A549 (cell line): Measurements from ENCODE around the gene PIANP. TPM values are rescaled to one million over a fixed set of nuclear protein-coding genes. Genes with fewer than 3 reads are reported as not detected.

Experiments
- ATAC-seq, 2 experiments: fragments of 200-7000 bp in 1 of 2; fragments of >200 bp in 1 of 2; cut with Nextera tagmentation in 1 of 2; cut with Tn5 transposase in 1 of 2; 3 replicates each; pipeline versions ENCODE4 v1.8.0 to v1.9.1; 2018 to 2020; ENCODE audit warnings: mild to moderate bottlenecking in 1 of 2, moderate library complexity in 1 of 2
- CTCF ChIA-PET: fragments of 300-600 bp; sonication (Branson Sonifier 250); formaldehyde crosslinking; extraction: SDS; loops from one replicate; lab custom pipeline; 2021; ENCODE audit warnings: antibody characterized with exemption, inconsistent platforms; lab: Yijun Ruan, JAX
- POLR2A ChIA-PET: fragments of 350-600 bp; formaldehyde crosslinking; extraction: SDS; loops from one replicate; lab custom pipeline; 2021; ENCODE audit warnings: antibody characterized with exemption, inconsistent platforms; lab: Yijun Ruan, JAX
- DNase-seq, 2 experiments: peaks; one replicate each; pipeline versions ENCODE4 v3.0.0 to v3.0.0-alpha.2; 2011 to 2016; ENCODE audit warnings: low read depth in 1 of 2, low spot score in 1 of 2
- FAIRE-seq: peaks from 2 replicates; lab custom pipeline; 2011; peaks lifted over from hg19 to GRCh38; lab: Jason Lieb, UNC
- H3K27ac ChIP-seq, 2 experiments: fragments of >200 bp; sonication (Bioruptor Twin); formaldehyde crosslinking; 3 replicates each; pipeline ENCODE4 v1.5.1; 2016 to 2017
- H3K4me1 ChIP-seq: fragments of >200 bp; sonication (Bioruptor Twin); formaldehyde crosslinking; 3 replicates; pipeline ENCODE4 v1.6.1; 2016
- H3K4me2 ChIP-seq: fragments of >200 bp; sonication (Bioruptor Twin); formaldehyde crosslinking; 3 replicates; pipeline ENCODE4 v1.6.1; 2016
- H3K4me3 ChIP-seq: fragments of >200 bp; sonication (Bioruptor Twin); formaldehyde crosslinking; 3 replicates; pipeline ENCODE4 v1.5.1; 2016
- H3K9me3 ChIP-seq: fragments of >200 bp; sonication (Bioruptor Twin); formaldehyde crosslinking; 3 replicates; pipeline ENCODE4 v1.6.1; 2016
- ATOH8 ChIP-seq: fragments of 250-450 bp; sonication (Bioruptor Pico); IDR thresholded peaks from 2 replicates; pipeline ENCODE4 v1.5.0; 2020; ENCODE audit warnings: low read depth, mild to moderate bottlenecking, moderate library complexity
- CBX8 ChIP-seq: fragments of 200-600 bp; sonication (generic); IDR thresholded peaks from 2 replicates; pipeline ENCODE4 v1.6.1; 2016
- CEBPB ChIP-seq, 2 experiments: fragments of >200 bp in 1 of 2; sonication (Bioruptor Twin) in 1 of 2; formaldehyde crosslinking in 1 of 2; IDR thresholded peaks; 2 replicates each; pipeline ENCODE4 v1.6.1; 2012 to 2016
- ELK1 ChIP-seq: fragments of 150-350 bp; IDR thresholded peaks from 2 replicates; pipeline ENCODE4 v1.6.1; 2014; ENCODE audit warnings: low read depth, mild to moderate bottlenecking, low read length
- ESRRA ChIP-seq: fragments of 150-350 bp; IDR thresholded peaks from 2 replicates; pipeline ENCODE4 v1.6.1; 2014; ENCODE audit warnings: mild to moderate bottlenecking, low read length, borderline replicate concordance
- FOSB ChIP-seq: fragments of 250-450 bp; sonication (Bioruptor Pico); IDR thresholded peaks from 2 replicates; pipeline ENCODE4 v1.5.0; 2020; ENCODE audit warnings: mild to moderate bottlenecking, moderate library complexity
- FOSL2 ChIP-seq, 2 experiments: fragments of 450-650 bp in 1 of 2; fragments of >200 bp in 1 of 2; sonication (Bioruptor Twin) in 1 of 2; formaldehyde crosslinking; IDR thresholded peaks; 2 replicates each; pipeline versions ENCODE4 v1.5.0 to v1.6.1; 2016 to 2020; ENCODE audit warnings: mild to moderate bottlenecking in 1 of 2, moderate library complexity in 1 of 2
- HEYL ChIP-seq: fragments of 250-450 bp; sonication (Bioruptor Pico); IDR thresholded peaks from 2 replicates; pipeline ENCODE4 v1.8.0; 2021; ENCODE audit warnings: mild to moderate bottlenecking, moderate library complexity
- HOXA7 ChIP-seq: fragments of 250-450 bp; sonication (Bioruptor Pico); IDR thresholded peaks from 2 replicates; pipeline ENCODE4 v1.5.0; 2020; ENCODE audit warnings: mild to moderate bottlenecking, moderate library complexity
- HOXB13 ChIP-seq: fragments of 250-450 bp; sonication (Bioruptor Pico); IDR thresholded peaks from 2 replicates; pipeline ENCODE4 v1.5.0; 2020; ENCODE audit warnings: low read depth, mild to moderate bottlenecking, moderate library complexity
- JUN ChIP-seq, 2 experiments: fragments of >200 bp; sonication (Bioruptor Twin); formaldehyde crosslinking; IDR thresholded peaks; 2 replicates in 1 of 2; 3 replicates in 1 of 2; pipeline ENCODE4 v1.6.1; 2016 to 2017
- MAFK ChIP-seq: fragments of 450-650 bp; IDR thresholded peaks from 2 replicates; pipeline ENCODE4 v1.6.1; 2014; ENCODE audit not compliant: partially characterized antibody
- MYC ChIP-seq: IDR thresholded peaks from 2 replicates; pipeline ENCODE4 v1.6.1; 2012; ENCODE audit warnings: mild to moderate bottlenecking, inconsistent platforms, low read length, improper control_type of control experiment, borderline replicate concordance
- NFE2L2 ChIP-seq: fragments of 150-350 bp; conservative IDR thresholded peaks from 2 replicates; pipeline ENCODE4 v1.6.1; 2014; ENCODE audit warnings: low read length
- NR3C1 ChIP-seq: fragments of >200 bp; sonication (Bioruptor Twin); formaldehyde crosslinking; IDR thresholded peaks from 3 replicates; pipeline ENCODE4 v1.6.1; 2017
- POLR2A ChIP-seq: IDR thresholded peaks from 2 replicates; pipeline ENCODE4 v1.6.1; 2012; ENCODE audit warnings: mild to moderate bottlenecking, low read length
- RCOR1 ChIP-seq: fragments of 150-350 bp; IDR thresholded peaks from 2 replicates; pipeline ENCODE4 v1.6.1; 2014; ENCODE audit warnings: antibody characterized with exemption, low read length, low read depth
- RFX5 ChIP-seq: fragments of 450-650 bp; IDR thresholded peaks from 2 replicates; pipeline ENCODE4 v1.7.1; 2014; ENCODE audit warnings: antibody characterized with exemption, mild to moderate bottlenecking, moderate library complexity
- RNF2 ChIP-seq: fragments of 200-600 bp; sonication (generic); IDR thresholded peaks from 2 replicates; pipeline ENCODE4 v1.6.1; 2016; ENCODE audit warnings: low read depth, mild to moderate bottlenecking, antibody characterized with exemption, moderate library complexity, borderline replicate concordance
- SMC3 ChIP-seq: fragments of >200 bp; sonication (Bioruptor Twin); formaldehyde crosslinking; IDR thresholded peaks from 3 replicates; pipeline ENCODE4 v1.6.1; 2018; ENCODE audit warnings: inconsistent platforms
- SREBF2 ChIP-seq: fragments of 450-650 bp; IDR thresholded peaks from 2 replicates; pipeline ENCODE4 v1.6.1; 2014; ENCODE audit warnings: mild to moderate bottlenecking, moderate library complexity
- TFCP2L1 ChIP-seq: fragments of 250-450 bp; sonication (Bioruptor Pico); IDR thresholded peaks from 2 replicates; pipeline ENCODE4 v1.5.0; 2021; ENCODE audit warnings: mild to moderate bottlenecking
- TP53 ChIP-seq: fragments of 250-450 bp; sonication (Bioruptor Pico); IDR thresholded peaks from 2 replicates; pipeline ENCODE4 v1.5.0; 2021; ENCODE audit warnings: mild to moderate bottlenecking, moderate library complexity
- ZC3H11A ChIP-seq: fragments of 450-650 bp; IDR thresholded peaks from 2 replicates; pipeline ENCODE4 v1.6.1; 2014; ENCODE audit warnings: antibody characterized with exemption, mild to moderate bottlenecking
- WGBS: methylation state at CpG from one replicate; pipeline ENCODE4 v1.1.6; 2017; ENCODE audit errors: missing lambda C conversion rate; 5-methylcytosine and 5-hydroxymethylcytosine counted together
- polyA minus RNA-seq: library from RNA; depleted of rRNA, polyadenylated mRNA; stranded (reverse); fragments of >200 nt; gene quantifications from 2 replicates; pipeline ENCODE4 v1.2.3, GENCODE V29; 2011; rRNA and poly(A)+ RNA removed
- polyA plus RNA-seq, 4 experiments: library from polyadenylated mRNA; depleted of rRNA in 3 of 4; stranded (reverse); fragments of >200 nt; fragmentation: RNase III in 1 of 4; extraction: RNeasy Plus Mini Kit Qiagen cat#74134 plus additional on column Dnase treatment in 1 of 4; gene quantifications; 2 replicates in 3 of 4; 3 replicates in 1 of 4; pipeline ENCODE4 v1.2.3, GENCODE V29; 2011 to 2017
- TF ChIP-seq, protein P1 (sequence below): IDR thresholded peaks from 2 replicates; pipeline ENCODE4 v1.6.1; 2012
- TF ChIP-seq, protein P2 (sequence below): fragments of >200 bp; sonication (Bioruptor Twin); formaldehyde crosslinking; IDR thresholded peaks from 2 replicates; pipeline ENCODE4 v1.6.1; 2016

PIANP gene, protein sequence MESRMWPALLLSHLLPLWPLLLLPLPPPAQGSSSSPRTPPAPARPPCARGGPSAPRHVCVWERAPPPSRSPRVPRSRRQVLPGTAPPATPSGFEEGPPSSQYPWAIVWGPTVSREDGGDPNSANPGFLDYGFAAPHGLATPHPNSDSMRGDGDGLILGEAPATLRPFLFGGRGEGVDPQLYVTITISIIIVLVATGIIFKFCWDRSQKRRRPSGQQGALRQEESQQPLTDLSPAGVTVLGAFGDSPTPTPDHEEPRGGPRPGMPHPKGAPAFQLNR
- polyA plus RNA-seq (2011; rRNA removed) (0.10 and 0.22 TPM in 2 replicates), polyA plus RNA-seq (2017; fragmentation: RNase III; extraction: RNeasy Plus Mini Kit Qiagen cat#74134 plus additional on column Dnase treatment) (0.30 to 0.56 TPM (median 0.45 TPM) in 3 replicates), polyA minus RNA-seq (0.08 and 0.19 TPM in 2 replicates)
- 0.50 and 0.75 TPM in 2 replicates for polyA plus RNA-seq (2012; cell fraction: cytosol; rRNA removed)
- polyA plus RNA-seq (2012; cell fraction: nucleus; rRNA removed) = 0.73 and 0.83 TPM in 2 replicates

- 23% methylated on average over 7 of the region's 43 CpGs for WGBS
- ChIA-PET POLR2A (no interaction called here), CTCF (interaction anchor here (0.6 to 2.5 kb wide), 4 partner anchors 8 to 52 kb away, joined by 3 to 12 read pairs (median 3); partner anchors contain the start of genes COPS7A and MLF2)
- peak in 1 of 2 experiments; percentile 30 for DNase-seq
- H3K4me1 ChIP-seq = peaks cover 14% of the 10 kb centered on the region; the same call in 1 of the 3 replicates
- H3K9me3 ChIP-seq = no peaks in the 10 kb centered on the region
- FAIRE-seq = no peak
- peak within 1 kb of the TSS; percentile 68 for H3K4me3 ChIP-seq
- TF ChIP-seq ZC3H11A (no peak), TFCP2L1 (CRISPR knock-in tag) (no peak), CEBPB (IDR thresholded peaks at IDR 0.05) (no peak), MYC (no peak), MAFK (no peak)
- peak within 1 kb of the TSS; percentile 99 for H3K4me2 ChIP-seq
- peak within 1 kb of the TSS; percentile 70 to 76 for H3K27ac ChIP-seq
- peak; percentile 36 to 52 for ATAC-seq
Observed at GRCh38 chr12:6700646-6701051, at the start of gene PIANP. Gene PIANP (minus strand): TSS chr12:6700815. CDS start chr12:6698061, 2,754 bp downstream.

- Histone ChIP-seq H3K4me1 (peaks cover 12% of the 10 kb centered on the region), H3K27ac (no peak overlapping the region), H3K4me2 (no peak overlapping the region), H3K9me3 (no peaks in the 10 kb centered on the region)
- CTCF ChIA-PET = interaction anchor here (1.4 to 2.2 kb wide), 4 partner anchors 11 to 124 kb away, joined by 3 to 6 read pairs (median 4); partner anchors contain the start of genes COPS7A and PTMS
- no peak for ATAC-seq
- TF ChIP-seq POLR2A = no peak
- TF ChIP-seq, protein P1, sequence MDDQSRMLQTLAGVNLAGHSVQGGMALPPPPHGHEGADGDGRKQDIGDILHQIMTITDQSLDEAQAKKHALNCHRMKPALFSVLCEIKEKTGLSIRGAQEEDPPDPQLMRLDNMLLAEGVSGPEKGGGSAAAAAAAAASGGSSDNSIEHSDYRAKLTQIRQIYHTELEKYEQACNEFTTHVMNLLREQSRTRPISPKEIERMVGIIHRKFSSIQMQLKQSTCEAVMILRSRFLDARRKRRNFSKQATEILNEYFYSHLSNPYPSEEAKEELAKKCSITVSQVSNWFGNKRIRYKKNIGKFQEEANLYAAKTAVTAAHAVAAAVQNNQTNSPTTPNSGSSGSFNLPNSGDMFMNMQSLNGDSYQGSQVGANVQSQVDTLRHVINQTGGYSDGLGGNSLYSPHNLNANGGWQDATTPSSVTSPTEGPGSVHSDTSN = no peak
- no peak for TF ChIP-seq NFE2L2
- TF ChIP-seq, all 56 proteins: peak for 0
- 94% methylated on average over 23 of the region's 28 CpGs for WGBS
- no peak overlapping the region for H3K4me3 ChIP-seq
- FAIRE-seq = no peak
- no peak for DNase-seq
- POLR2A ChIA-PET = no interaction called here
Observed at GRCh38 chr12:6748761-6749160, 48.1 kb upstream of the PIANP start.

DNA sequence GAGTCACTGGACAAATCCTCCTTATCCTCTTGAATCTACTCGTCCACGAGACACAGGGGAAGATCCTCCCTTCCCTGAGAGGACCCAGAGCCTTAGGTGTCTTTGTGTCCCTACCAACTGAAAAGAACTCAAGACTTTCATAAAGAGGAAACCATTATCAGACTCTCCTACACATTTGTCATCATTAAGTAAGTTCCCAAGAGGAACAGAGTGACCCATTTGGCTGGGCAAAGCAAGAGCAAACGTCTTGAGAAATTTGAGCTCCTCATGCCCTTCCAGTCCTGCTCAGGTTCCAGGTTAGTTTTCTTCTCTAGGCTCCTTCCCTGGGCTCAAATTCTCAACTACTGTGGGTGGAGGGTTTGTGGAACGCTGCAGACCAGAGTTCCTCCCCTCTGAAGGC lies 46.6 kb upstream of the PIANP start:
- FAIRE-seq = no peak
- no peak overlapping the region for H3K27ac ChIP-seq
- H3K4me1 ChIP-seq = peaks cover 15% of the 10 kb centered on the region
- DNase-seq = no peak
- ChIA-PET POLR2A (interaction anchor here (1.0 kb wide), 1 partner anchor 23 kb away, joined by 3 read pairs; the partner anchor contains the start of gene COPS7A), CTCF (interaction anchor here (0.9 to 2.0 kb wide), 4 partner anchors 15 to 89 kb away, joined by 3 to 4 read pairs (median 3); no protein-coding TSS in a partner anchor)
- ATAC-seq = no peak
- TF ChIP-seq ESRRA (no peak), HOXB13 (no peak), NR3C1 (no peak), FOSL2 (IDR thresholded peaks at IDR 0.05) (no peak), FOSL2 (CRISPR knock-in tag; IDR thresholded peaks at IDR 0.05) (no peak), SMC3 (no peak), RFX5 (no peak), SREBF2 (no peak), CBX8 (no peak), ATOH8 (no peak), RCOR1 (no peak), MYC (no peak), JUN (IDR thresholded peaks at IDR 0.05) (no peak), RNF2 (no peak), TP53 (CRISPR knock-in tag) (no peak), HOXA7 (no peak), ELK1 (no peak), FOSB (CRISPR knock-in tag) (no peak), HEYL (CRISPR knock-in tag) (no peak)
- TF ChIP-seq, protein P2, sequence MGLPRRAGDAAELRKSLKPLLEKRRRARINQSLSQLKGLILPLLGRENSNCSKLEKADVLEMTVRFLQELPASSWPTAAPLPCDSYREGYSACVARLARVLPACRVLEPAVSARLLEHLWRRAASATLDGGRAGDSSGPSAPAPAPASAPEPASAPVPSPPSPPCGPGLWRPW = no peak
- H3K9me3 ChIP-seq = no peaks in the 10 kb centered on the region
- H3K4me3 ChIP-seq = no peak overlapping the region
- H3K4me2 ChIP-seq = no peak overlapping the region
- WGBS = 92% methylated on average over 4 of the region's 4 CpGs
